ENCODE results near the gene ABLIM1.

DNA sequence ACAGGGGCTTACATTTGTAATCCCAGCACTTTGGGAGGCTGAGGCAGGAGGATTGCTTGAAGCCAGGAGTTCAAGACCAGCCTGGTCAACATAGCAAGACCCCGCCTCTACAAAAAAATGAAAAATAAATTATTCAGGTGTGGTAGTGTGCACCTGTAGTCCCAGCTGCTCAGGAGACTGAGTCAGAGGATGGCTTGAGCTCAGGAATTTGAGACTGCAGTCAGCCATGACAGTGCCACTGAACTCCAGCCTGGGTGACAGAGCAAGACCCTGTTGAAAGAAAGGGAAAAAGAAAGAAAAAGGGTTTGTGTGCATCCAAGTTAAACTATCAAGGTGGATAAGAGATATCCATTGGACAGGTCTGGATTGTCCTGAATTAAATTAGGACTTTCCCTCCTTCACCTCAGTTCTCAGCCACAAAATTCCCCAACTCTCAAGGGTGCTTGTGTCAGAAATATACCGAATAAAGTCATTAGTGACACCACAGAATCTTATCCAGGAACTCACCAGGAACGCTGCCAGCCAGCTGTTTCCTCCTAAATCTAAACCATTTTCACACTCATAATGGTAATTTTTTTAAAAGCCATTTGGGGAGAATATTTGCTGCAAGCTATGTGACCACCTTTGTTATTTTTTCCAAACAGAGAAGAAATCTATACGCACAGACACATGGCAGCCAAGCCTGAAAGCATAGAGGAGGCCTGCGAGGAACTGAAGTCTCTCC is 265.8 kb downstream of the ABLIM1 start:
- TF ChIP-seq, protein P1, sequence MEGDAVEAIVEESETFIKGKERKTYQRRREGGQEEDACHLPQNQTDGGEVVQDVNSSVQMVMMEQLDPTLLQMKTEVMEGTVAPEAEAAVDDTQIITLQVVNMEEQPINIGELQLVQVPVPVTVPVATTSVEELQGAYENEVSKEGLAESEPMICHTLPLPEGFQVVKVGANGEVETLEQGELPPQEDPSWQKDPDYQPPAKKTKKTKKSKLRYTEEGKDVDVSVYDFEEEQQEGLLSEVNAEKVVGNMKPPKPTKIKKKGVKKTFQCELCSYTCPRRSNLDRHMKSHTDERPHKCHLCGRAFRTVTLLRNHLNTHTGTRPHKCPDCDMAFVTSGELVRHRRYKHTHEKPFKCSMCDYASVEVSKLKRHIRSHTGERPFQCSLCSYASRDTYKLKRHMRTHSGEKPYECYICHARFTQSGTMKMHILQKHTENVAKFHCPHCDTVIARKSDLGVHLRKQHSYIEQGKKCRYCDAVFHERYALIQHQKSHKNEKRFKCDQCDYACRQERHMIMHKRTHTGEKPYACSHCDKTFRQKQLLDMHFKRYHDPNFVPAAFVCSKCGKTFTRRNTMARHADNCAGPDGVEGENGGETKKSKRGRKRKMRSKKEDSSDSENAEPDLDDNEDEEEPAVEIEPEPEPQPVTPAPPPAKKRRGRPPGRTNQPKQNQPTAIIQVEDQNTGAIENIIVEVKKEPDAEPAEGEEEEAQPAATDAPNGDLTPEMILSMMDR (IDR thresholded peaks at IDR 0.05), result no peak
- TF ChIP-seq ZFX (IDR thresholded peaks at IDR 0.05; ENCODE audit: borderline replicate concordance), result no peak

Data from 22Rv1 (cell line).